ENCODE data around the gene LRRC3C.

Gene LRRC3C

GRCh38 chr17:39919087-39919683, 8.3 kb upstream of the LRRC3C start:
- DNase-seq: peak; percentile 70 to 83
- no peak for TF ChIP-seq POLR2A (IDR thresholded peaks at IDR 0.05; ENCODE audit: low read length)
- TF ChIP-seq GATA1 (IDR thresholded peaks at IDR 0.05; ENCODE audit: low read depth, low read length): no peak

- no peak for TF ChIP-seq POLR2A (IDR thresholded peaks at IDR 0.05; ENCODE audit: low read length)
- TF ChIP-seq GATA1 (IDR thresholded peaks at IDR 0.05; ENCODE audit: low read depth, low read length): no peak
- no peak for DNase-seq
These were observed 7.0 kb upstream of the LRRC3C start for GRCh38 chr17:39920218-39921210.

GRCh38 chr17:39921323-39921722, 6.2 kb upstream of the LRRC3C start:
- DNase-seq: no peak
- TF ChIP-seq GATA1 (IDR thresholded peaks at IDR 0.05; ENCODE audit: low read depth, low read length) (no peak), POLR2A (IDR thresholded peaks at IDR 0.05; ENCODE audit: low read length) (no peak)

GRCh38 chr17:39922006-39922405, 5.5 kb upstream of the LRRC3C start:
- no peak for DNase-seq
- no peak for TF ChIP-seq GATA1 (IDR thresholded peaks at IDR 0.05; ENCODE audit: low read depth, low read length)
- TF ChIP-seq POLR2A (IDR thresholded peaks at IDR 0.05; ENCODE audit: low read length): no peak

GRCh38 chr17:39923230-39923629, 4.3 kb upstream of the LRRC3C start:
- TF ChIP-seq GATA1 (IDR thresholded peaks at IDR 0.05; ENCODE audit: low read depth, low read length) (no peak), POLR2A (IDR thresholded peaks at IDR 0.05; ENCODE audit: low read length) (no peak)
- no peak for DNase-seq

- no peak for TF ChIP-seq POLR2A (IDR thresholded peaks at IDR 0.05; ENCODE audit: low read length)
- no peak for TF ChIP-seq GATA1 (IDR thresholded peaks at IDR 0.05; ENCODE audit: low read depth, low read length)
- DNase-seq: no peak
These were observed 3.5 kb upstream of the LRRC3C start for GRCh38 chr17:39923836-39924690.

GRCh38 chr17:39924691-39925055, 2.9 kb upstream of the LRRC3C start:
- no peak for DNase-seq
- TF ChIP-seq GATA1 (IDR thresholded peaks at IDR 0.05; ENCODE audit: low read depth, low read length) (no peak), POLR2A (IDR thresholded peaks at IDR 0.05; ENCODE audit: low read length) (no peak)

GRCh38 chr17:39925282-39926134, 2.0 kb upstream of the LRRC3C start:
- DNase-seq: peak; percentile 45 to 57
- TF ChIP-seq GATA1 (IDR thresholded peaks at IDR 0.05; ENCODE audit: low read depth, low read length) (no peak), POLR2A (IDR thresholded peaks at IDR 0.05; ENCODE audit: low read length) (no peak)

GRCh38 chr17:39926135-39926587, 1.4 kb upstream of the LRRC3C start:
- no peak for TF ChIP-seq POLR2A (IDR thresholded peaks at IDR 0.05; ENCODE audit: low read length)
- no peak for TF ChIP-seq GATA1 (IDR thresholded peaks at IDR 0.05; ENCODE audit: low read depth, low read length)
- peak in 1 of 2 experiments; percentile 34 for DNase-seq

GRCh38 chr17:39926588-39927100, 888 bp upstream of the LRRC3C start:
- TF ChIP-seq GATA1 (IDR thresholded peaks at IDR 0.05; ENCODE audit: low read depth, low read length) (no peak), POLR2A (IDR thresholded peaks at IDR 0.05; ENCODE audit: low read length) (no peak)
- peak; percentile 70 to 76 for DNase-seq

- TF ChIP-seq POLR2A (IDR thresholded peaks at IDR 0.05; ENCODE audit: low read length) (no peak), GATA1 (IDR thresholded peaks at IDR 0.05; ENCODE audit: low read depth, low read length) (no peak)
- DNase-seq: peak; percentile 40 to 52
These were observed 661 bp downstream of the LRRC3C start for GRCh38 chr17:39927929-39928857.

Measured in erythroblast (primary cell).